HG03064 (cell line): ENCODE data around the gene STARD13.

Experiments used
- ATAC-seq: cut with Tn5 transposase; IDR thresholded peaks from one replicate; pipeline ENCODE4 v1.9.1; 2021; ENCODE audit warnings: low read depth; ENCODE audit not compliant: unreplicated experiment

Gene STARD13

GRCh38 chr13:33232883-33233282 is 52.7 kb downstream of the STARD13 start:
- no peak for ATAC-seq

- ATAC-seq, result no peak
Measured at GRCh38 chr13:33231339-33231738, 54.2 kb downstream of the STARD13 start.

GRCh38 chr13:33230178-33230881 is 55.2 kb downstream of the STARD13 start:
- ATAC-seq, result no peak

- no peak for ATAC-seq
Measured at GRCh38 chr13:33229446-33230177, 55.9 kb downstream of the STARD13 start.

- ATAC-seq, result no peak
Measured at GRCh38 chr13:33228648-33229445, 56.7 kb downstream of the STARD13 start.

- ATAC-seq, result no peak
Measured at GRCh38 chr13:33227927-33228647, 57.5 kb downstream of the STARD13 start.

GRCh38 chr13:33224686-33225085 is 60.9 kb downstream of the STARD13 start:
- no peak for ATAC-seq

- ATAC-seq, result no peak
Measured at GRCh38 chr13:33224191-33224590, 61.4 kb downstream of the STARD13 start.

- ATAC-seq, result no peak
Measured at GRCh38 chr13:33219926-33220325, 65.6 kb downstream of the STARD13 start.

GRCh38 chr13:33218426-33218825 is 67.1 kb downstream of the STARD13 start:
- ATAC-seq, result no peak

- ATAC-seq, result no peak
Measured at GRCh38 chr13:33218020-33218419, 67.5 kb downstream of the STARD13 start.

- ATAC-seq, result no peak
Measured at GRCh38 chr13:33217256-33217655, 68.3 kb downstream of the STARD13 start.

GRCh38 chr13:33213797-33214196 is 71.8 kb downstream of the STARD13 start:
- ATAC-seq, result no peak

- ATAC-seq, result no peak
Measured at GRCh38 chr13:33213024-33213768, 72.4 kb downstream of the STARD13 start.

- ATAC-seq, result no peak
Measured at GRCh38 chr13:33212396-33212795, 73.2 kb downstream of the STARD13 start.

GRCh38 chr13:33210090-33210489 is 75.5 kb downstream of the STARD13 start:
- ATAC-seq, result no peak

GRCh38 chr13:33208290-33209220 is 77.0 kb downstream of the STARD13 start:
- no peak for ATAC-seq

GRCh38 chr13:33207615-33207961 is 78.0 kb downstream of the STARD13 start:
- ATAC-seq, result no peak
